Omental fat pad (tissue), 4 donors: ENCODE measurements around the gene ERMP1. TPM values are rescaled to one million over a fixed set of nuclear protein-coding genes. Genes with fewer than 3 reads are reported as not detected.

Experiments
- ATAC-seq: fragments of 150-250 bp; one replicate; pipeline ENCODE4 v1.9.1; 2016; ENCODE audit warnings: mild to moderate bottlenecking, moderate library complexity; ENCODE audit not compliant: low FRiP score
- DNase-seq: peaks from one replicate; pipeline ENCODE4 v3.0.0-alpha.2; 2019; ENCODE audit warnings: low spot score
- CTCF ChIP-seq, 3 donors: fragments of 450-650 bp; IDR thresholded peaks; one replicate each; pipeline ENCODE4 v1.5.1; 2016 to 2017; ENCODE audit warnings: antibody characterized with exemption in 3 of 3, mild to moderate bottlenecking in 3 of 3, moderate library complexity in 2 of 3
- total RNA-seq, 4 donors: library from RNA; depleted of rRNA; stranded (reverse); fragments of >200 nt; gene quantifications; one replicate each; pipeline ENCODE4 v1.1.0, GENCODE V29; 2016

The ERMP1 gene
- total RNA-seq, 4 donors from 2014 or later, result 10.7 to 18.9 (median 15.0) TPM

GRCh38 chr9:5743109-5743508 is 89.8 kb downstream of the ERMP1 start:
- DNase-seq (no peak), ATAC-seq (no peak)
- TF ChIP-seq CTCF (IDR thresholded peaks at IDR 0.05), result no peak

GRCh38 chr9:5736563-5737346 is 96.2 kb downstream of the ERMP1 start:
- DNase-seq (no peak), ATAC-seq (no peak)
- no peak for TF ChIP-seq CTCF (IDR thresholded peaks at IDR 0.05)

- TF ChIP-seq CTCF (IDR thresholded peaks at IDR 0.05), result no peak
- no peak for DNase-seq
- ATAC-seq, result no peak
Measured at GRCh38 chr9:5735072-5735471, 97.8 kb downstream of the ERMP1 start.

Other genes with a start within 250 kb of the ERMP1 start
- gene RIC1, start 204.0 kb downstream of the ERMP1 start, total RNA-seq, result 10 to 100 TPM; 27.4 to 62.3 (median 36.1) TPM
- not detected for gene MLANA, start 57.8 kb upstream of the ERMP1 start, total RNA-seq
- gene RANBP6, start 182.5 kb upstream of the ERMP1 start, total RNA-seq, result 10 to 100 TPM; 11.5 to 19.4 (median 15.0) TPM